Measurements from ENCODE around the gene MBTPS1. TPM values are rescaled to one million over a fixed set of nuclear protein-coding genes. Genes with fewer than 3 reads are reported as not detected.
A peak's percentile ranks its signal among the peaks of the same experiment; 100 is the strongest.

The MBTPS1 gene
- total and polyA plus RNA-seq, 2 donors from 2014 or later: 45.5 to 91.7 TPM

DNA sequence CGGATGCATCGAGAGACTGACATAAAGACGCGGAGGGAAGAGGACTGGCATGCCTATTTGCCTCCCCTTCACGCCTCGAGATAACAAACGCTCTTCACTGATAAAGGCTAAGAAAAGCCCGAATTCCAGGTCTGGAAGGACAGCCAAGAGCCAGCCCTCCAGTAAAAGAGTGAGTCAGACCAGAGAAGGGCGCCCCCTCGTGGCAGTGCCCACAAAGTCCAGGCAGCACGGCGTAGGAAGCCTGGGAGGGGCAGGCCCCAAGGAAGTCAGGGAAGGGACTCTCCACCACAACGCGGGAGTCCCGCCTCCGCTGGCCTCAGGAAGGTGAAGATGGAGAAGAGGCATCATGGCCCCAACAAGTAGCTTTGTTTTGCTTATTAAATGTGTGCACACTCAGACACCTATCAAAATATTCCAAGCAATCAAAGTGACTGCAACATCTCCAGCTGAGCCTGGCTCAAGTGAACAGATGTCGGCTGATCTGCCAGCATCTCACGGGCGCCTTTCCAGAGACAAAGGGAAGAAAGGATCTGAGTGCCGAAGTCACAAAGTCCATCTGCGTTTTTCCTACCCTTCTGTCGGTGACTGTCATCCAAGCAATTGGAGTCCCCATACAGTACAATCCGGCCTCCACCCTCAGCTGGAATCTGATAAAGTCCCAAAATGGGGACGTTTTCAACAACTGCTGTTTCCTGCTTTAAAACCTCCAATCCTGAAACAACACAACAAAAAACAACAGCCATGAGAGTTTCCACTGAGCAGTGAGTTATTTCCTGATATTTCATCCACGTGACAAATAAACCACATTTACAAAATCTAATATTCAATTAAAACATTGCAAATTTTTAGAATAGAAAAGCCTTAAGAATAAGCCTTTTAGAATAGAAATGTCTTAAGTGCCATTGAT is 53.8 kb downstream of the MBTPS1 start:
- intact Hi-C loops (cut with DNase I): no loop called here
- H3K4me1 ChIP-seq (ENCODE audit: control insufficient read depth in 2 of 3, insufficient read depth in 2 of 3, low read depth in 1 of 3, low read length in 3 of 3): no peaks in the 10 kb centered on the region
- no peak overlapping the region for H3K27ac ChIP-seq (ENCODE audit: low read depth in 2 of 2, low read length in 2 of 2)
- DNase-seq (peak; percentile 70 to 85 (median 80)), FAIRE-seq (no peak)
- no peak overlapping the region for H3K4me3 ChIP-seq (ENCODE audit: low read length in 3 of 3)
- H3K27me3 ChIP-seq (ENCODE audit: control insufficient read depth, insufficient read depth, low read length): no peaks in the 10 kb centered on the region
- no peak overlapping the region for H3K9ac ChIP-seq (ENCODE audit: low read length in 3 of 3)
- H3K36me3 ChIP-seq (ENCODE audit: control insufficient read depth in 2 of 3, insufficient read depth in 3 of 3, low read length in 3 of 3): peaks cover 7 to 69% (median 47%) of the 10 kb centered on the region in 3 donors
- TF ChIP-seq CTCF (IDR thresholded peaks at IDR 0.05; ENCODE audit: borderline replicate concordance, extremely low read depth, insufficient read depth): peak; percentile 58
- H3K9me3 ChIP-seq (ENCODE audit: control insufficient read depth in 2 of 3, insufficient read depth in 1 of 3, low read length in 3 of 3): no peaks in the 10 kb centered on the region

DNA sequence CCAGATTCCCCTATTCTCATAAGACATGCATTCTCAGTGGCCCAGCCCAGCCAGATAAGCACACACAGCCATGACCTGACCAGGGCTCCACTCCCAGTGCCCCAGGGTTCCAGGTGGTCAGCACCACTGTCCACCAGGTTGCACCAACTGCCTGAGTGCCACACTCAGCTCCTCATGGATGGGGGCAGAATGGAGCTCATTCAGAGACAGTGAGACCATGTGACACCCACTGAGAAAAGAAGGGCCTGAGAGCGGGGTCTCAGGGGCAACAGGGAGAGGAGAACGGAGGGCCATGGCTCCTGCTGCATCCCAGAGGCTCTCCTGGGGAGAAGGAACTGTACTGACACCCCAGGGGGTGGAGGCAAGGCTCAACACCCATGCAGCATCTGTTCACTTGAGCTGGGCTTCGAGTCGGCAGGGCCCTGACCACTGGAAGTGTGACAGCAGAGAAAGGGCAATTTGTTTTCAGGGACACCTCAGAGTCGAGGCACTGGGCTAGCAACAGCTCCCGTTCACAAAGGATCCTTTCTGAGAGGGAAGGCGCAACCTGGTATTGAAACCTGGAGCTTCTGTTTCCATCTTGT is 55.4 kb downstream of the MBTPS1 start:
- DNase-seq: peak in 1 of 5 donors; percentile 48
- peaks cover 6 to 65% (median 47%) of the 10 kb centered on the region in 3 donors for H3K36me3 ChIP-seq (ENCODE audit: control insufficient read depth in 2 of 3, insufficient read depth in 3 of 3, low read length in 3 of 3)
- no peak for TF ChIP-seq CTCF (IDR thresholded peaks at IDR 0.05; ENCODE audit: borderline replicate concordance, extremely low read depth, insufficient read depth)
- no peak overlapping the region for H3K4me3 ChIP-seq (ENCODE audit: low read length in 3 of 3)
- no peaks in the 10 kb centered on the region for H3K9me3 ChIP-seq (ENCODE audit: control insufficient read depth in 2 of 3, insufficient read depth in 1 of 3, low read length in 3 of 3)
- H3K4me1 ChIP-seq (ENCODE audit: control insufficient read depth in 2 of 3, insufficient read depth in 2 of 3, low read depth in 1 of 3, low read length in 3 of 3): no peaks in the 10 kb centered on the region
- intact Hi-C loops (cut with DNase I): no loop called here
- no peak overlapping the region for H3K27ac ChIP-seq (ENCODE audit: low read depth in 2 of 2, low read length in 2 of 2)
- no peaks in the 10 kb centered on the region for H3K27me3 ChIP-seq (ENCODE audit: control insufficient read depth, insufficient read depth, low read length)
- no peak overlapping the region for H3K9ac ChIP-seq (ENCODE audit: low read length in 3 of 3)
- FAIRE-seq: no peak

DNA sequence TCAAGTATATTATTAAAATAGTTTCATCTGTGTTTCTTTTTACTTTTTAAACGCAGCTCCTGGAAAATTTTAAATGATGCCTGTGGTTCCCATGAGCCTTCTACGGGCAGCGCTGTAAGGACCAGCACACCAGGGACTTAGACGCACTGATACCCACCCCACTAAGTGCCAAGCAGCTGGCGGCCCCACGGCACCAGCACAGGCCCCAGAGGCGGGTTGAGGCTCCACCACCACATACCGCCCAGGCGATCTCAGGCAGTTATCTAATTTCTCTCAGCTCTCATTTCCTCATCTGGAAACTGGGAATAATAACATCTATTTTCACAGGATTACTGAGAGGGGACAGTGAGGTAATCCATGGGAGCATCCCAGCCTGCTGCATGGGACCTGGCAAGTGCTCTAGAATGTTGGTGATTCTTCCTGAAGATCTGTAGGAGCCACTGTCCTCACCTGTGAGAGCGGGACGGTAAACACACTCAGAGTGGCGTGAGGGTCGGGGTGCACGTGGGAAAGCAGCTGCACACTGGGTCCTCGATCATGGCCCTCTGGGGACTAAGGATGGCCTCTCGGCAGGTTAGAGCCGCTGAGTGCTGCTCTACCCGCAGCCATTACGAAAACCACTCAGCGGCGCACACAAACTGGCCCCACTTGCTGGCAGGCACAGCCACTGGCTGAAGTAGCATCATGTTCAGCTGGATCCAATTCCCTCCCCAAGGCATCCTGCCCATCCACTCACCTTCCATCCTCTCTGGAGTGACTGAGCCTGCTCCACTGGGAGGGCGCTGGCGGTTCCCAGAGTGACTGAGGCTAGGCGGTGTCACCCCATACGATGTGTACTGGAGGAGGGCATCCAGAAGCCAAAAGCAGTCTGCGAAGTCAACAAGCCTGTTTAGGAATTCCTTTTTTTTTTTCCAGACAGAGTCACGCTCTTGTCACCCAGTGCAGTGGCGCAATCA is 56.5 kb downstream of the MBTPS1 start:
- H3K36me3 ChIP-seq (ENCODE audit: control insufficient read depth in 2 of 3, insufficient read depth in 3 of 3, low read length in 3 of 3): peaks cover 4 to 74% (median 43%) of the 10 kb centered on the region in 3 donors
- no peak overlapping the region for H3K4me3 ChIP-seq (ENCODE audit: low read length in 3 of 3)
- TF ChIP-seq CTCF (IDR thresholded peaks at IDR 0.05; ENCODE audit: borderline replicate concordance, extremely low read depth, insufficient read depth): no peak
- no peaks in the 10 kb centered on the region for H3K9me3 ChIP-seq (ENCODE audit: control insufficient read depth in 2 of 3, insufficient read depth in 1 of 3, low read length in 3 of 3)
- DNase-seq (no peak), FAIRE-seq (no peak)
- H3K27me3 ChIP-seq (ENCODE audit: control insufficient read depth, insufficient read depth, low read length): no peaks in the 10 kb centered on the region
- no peak overlapping the region for H3K9ac ChIP-seq (ENCODE audit: low read length in 3 of 3)
- H3K27ac ChIP-seq (ENCODE audit: low read depth in 2 of 2, low read length in 2 of 2): no peak overlapping the region
- intact Hi-C loops (cut with DNase I): loop anchor here (10.0 kb wide), 1 partner anchor 95 kb away; the partner anchor contains the start of gene NECAB2
- no peaks in the 10 kb centered on the region for H3K4me1 ChIP-seq (ENCODE audit: control insufficient read depth in 2 of 3, insufficient read depth in 2 of 3, low read depth in 1 of 3, low read length in 3 of 3)

All from kidney (tissue), 14 donors.